GM21737 (cell line): ENCODE results near the gene PNMA6E.

ENCODE experiments used
- ATAC-seq: cut with Tn5 transposase; IDR thresholded peaks from one replicate; pipeline ENCODE4 v1.9.1; 2021; ENCODE audit warnings: mild to moderate bottlenecking, moderate library complexity; ENCODE audit not compliant: unreplicated experiment

PNMA6E gene

GRCh38 chrX:153361781-153362397 is 39.3 kb downstream of the PNMA6E start:
- no peak for ATAC-seq

DNA sequence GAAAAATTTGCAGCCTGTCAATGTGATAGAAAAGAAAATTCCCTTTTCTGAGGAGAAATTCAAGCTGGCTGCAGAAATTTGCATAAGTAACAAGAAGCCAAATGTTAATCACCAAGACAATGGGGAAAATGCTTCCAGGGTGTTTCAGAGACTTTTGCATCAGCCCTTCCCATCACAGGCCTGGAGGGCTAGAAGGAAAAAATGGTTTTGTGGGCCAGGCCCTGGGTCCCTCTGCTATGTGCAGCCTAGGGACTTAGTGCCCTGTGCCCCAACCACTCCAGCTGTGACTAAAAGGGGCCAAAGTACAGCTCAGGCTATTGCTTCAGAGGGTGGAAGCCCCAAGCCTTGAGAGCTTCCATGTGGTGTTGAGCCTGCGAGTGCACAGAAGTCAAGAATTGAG is 43.3 kb downstream of the PNMA6E start:
- no peak for ATAC-seq

DNA sequence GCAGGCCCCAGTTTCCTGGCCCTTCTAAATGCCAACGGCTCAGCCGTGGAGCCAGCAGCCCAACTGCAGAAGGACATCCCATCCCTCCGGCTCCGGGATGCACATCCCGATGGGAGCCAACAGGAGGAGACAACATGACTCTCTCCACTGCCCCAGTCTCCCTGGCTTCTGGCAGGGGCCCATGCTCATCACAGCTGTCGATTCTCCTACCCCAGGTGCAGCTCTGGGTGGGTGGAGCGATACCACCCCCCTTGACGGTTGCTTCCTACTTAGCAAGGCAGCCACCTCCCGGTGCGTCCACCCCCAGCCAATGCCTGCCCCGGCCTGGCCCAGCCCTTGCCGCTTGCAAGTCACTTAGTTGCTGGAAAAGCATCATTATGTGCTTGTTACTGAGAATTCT is 47.7 kb downstream of the PNMA6E start:
- no peak for ATAC-seq

GRCh38 chrX:153352858-153353257 is 48.3 kb downstream of the PNMA6E start:
- ATAC-seq = no peak

DNA sequence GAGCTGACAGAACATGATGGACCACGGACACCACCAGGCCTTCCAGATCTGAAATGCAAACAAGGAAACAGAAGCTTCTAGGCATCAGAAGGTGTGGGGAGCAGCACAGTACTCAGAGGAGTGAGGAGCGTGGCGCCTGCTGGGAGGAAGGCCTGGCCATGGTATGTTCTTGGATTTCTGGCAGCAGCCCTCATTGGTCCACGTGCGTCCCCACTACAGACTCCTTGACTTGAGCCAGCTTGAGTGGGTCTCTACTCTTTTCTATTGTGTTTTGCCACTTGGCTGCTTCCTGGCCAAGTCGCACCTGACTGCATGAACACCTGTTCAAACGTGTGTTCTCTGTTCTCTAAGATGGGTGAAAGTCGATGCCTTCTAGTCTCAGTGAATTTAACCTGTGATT is 49.2 kb downstream of the PNMA6E start:
- no peak for ATAC-seq

DNA sequence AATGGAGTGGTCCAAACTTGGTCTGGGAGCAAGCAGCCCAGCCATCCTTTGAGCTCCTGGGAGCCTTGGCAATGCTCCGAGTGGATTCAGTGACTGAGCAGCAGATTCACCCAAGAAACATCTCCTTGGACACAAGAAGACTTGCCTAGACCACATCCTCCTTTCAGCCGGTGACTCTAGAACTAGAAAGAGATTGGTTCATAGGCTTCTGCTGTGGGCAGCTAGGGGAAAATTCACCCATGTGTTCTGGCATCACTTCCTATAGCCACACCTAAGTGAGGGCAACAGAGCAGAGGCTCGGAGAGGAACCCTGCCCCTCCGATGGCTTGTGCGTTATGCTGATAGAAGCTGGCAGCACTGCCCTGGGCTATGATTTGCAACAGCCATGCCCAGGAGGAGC is 51.2 kb downstream of the PNMA6E start:
- no peak for ATAC-seq

DNA sequence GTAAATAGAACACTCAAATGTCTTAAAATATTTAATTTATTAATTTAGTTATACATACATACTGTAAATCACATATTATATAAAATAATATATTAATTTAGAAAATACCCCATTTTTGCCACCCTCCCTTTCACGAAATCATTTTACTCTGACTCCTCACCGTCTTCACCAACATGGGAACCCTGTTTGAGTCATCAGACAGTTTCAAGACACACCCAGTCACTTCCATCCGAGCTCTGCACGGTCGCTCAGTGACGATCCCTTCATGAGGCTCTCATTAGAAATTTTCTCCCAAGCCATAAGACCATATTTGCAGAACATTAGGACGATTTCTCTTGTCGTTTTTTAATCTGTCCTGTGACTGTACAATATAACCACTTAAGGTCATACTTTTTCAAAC is 52.7 kb downstream of the PNMA6E start:
- no peak for ATAC-seq

DNA sequence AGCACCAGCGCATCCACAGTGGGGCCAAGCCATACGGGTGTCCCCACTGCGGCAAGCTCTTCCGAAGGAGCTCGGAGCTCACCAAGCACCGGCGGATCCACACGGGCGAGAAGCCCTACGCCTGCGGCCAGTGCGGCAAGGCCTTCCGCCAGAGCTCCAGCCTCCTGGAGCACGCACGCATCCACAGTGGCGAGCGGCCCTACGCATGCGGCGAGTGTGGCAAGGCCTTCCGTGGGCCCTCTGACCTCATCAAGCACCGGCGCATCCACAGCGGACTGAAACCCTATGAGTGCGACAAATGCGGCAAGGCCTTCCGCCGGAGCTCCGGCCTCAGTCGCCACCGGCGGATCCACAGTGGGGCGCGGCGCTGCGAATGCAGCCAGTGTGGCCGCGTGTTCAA is 53.6 kb downstream of the PNMA6E start:
- no peak for ATAC-seq
